OCI-LY3 (cell line): ENCODE results near the gene RECK.

Experiments
- H2AFZ ChIP-seq: fragments of 200-600, 300-600 bp; shearing (Covaris generic); 2 replicates; pipeline ENCODE4 v1.6.0; 2014; ENCODE audit warnings: antibody characterized with exemption, low read depth, low read length
- H3K27ac ChIP-seq: fragments of 200-600, 300-600 bp; sonication (generic); 2 replicates; pipeline ENCODE4 v1.5.1; 2014; ENCODE audit warnings: mild to moderate bottlenecking, low read length, moderate library complexity, mixed read lengths
- H3K27me3 ChIP-seq: fragments of 200-600, 300-600 bp; sonication (generic); 2 replicates; pipeline ENCODE4 v1.6.1; 2014; ENCODE audit warnings: low read depth, low read length, mixed read lengths
- H3K36me3 ChIP-seq: fragments of 200-600, 300-600 bp; sonication (generic); replicated peaks from 2 replicates; pipeline ENCODE3; 2014; ENCODE audit warnings: low read depth, low read length, mixed read lengths
- H3K4me1 ChIP-seq: fragments of 300-600, 200-600 bp; sonication (generic); 2 replicates; pipeline ENCODE4 v1.6.1; 2014; ENCODE audit warnings: low read length, mixed read lengths
- H3K4me2 ChIP-seq: fragments of 200-600, 300-600 bp; sonication (generic); 2 replicates; pipeline ENCODE4 v1.6.1; 2014; ENCODE audit warnings: low read length, mixed read lengths
- H3K4me3 ChIP-seq: fragments of 300-600, 200-600 bp; sonication (generic); 2 replicates; pipeline ENCODE4 v1.5.1; 2014; ENCODE audit warnings: antibody characterized with exemption, mild to moderate bottlenecking, low read length, moderate library complexity
- H3K79me2 ChIP-seq: fragments of 300-600, 200-600 bp; shearing (Covaris generic); 2 replicates; pipeline ENCODE4 v1.6.1; 2014; ENCODE audit warnings: mild to moderate bottlenecking, low read length, mixed read lengths
- H3K9ac ChIP-seq: fragments of 300-600, 200-600 bp; shearing (Covaris generic); 2 replicates; pipeline ENCODE4 v1.6.0; 2014; ENCODE audit warnings: mild to moderate bottlenecking, low read length, moderate library complexity
- H3K9me3 ChIP-seq: fragments of 200-600, 300-600 bp; shearing (Covaris generic); 2 replicates; pipeline ENCODE4 v1.6.1; 2014; ENCODE audit warnings: low read length, mixed read lengths; ENCODE audit not compliant: insufficient read depth
- H4K20me1 ChIP-seq: fragments of 200-600, 300-600 bp; sonication (generic); 2 replicates; pipeline ENCODE4 v1.6.1; 2016; ENCODE audit warnings: low read length, mixed read lengths; ENCODE audit not compliant: insufficient read depth
- CTCF ChIP-seq: fragments of 200-600, 300-600 bp; sonication (generic); IDR thresholded peaks from 2 replicates; pipeline ENCODE4 v1.5.1; 2014; ENCODE audit warnings: antibody characterized with exemption, low read length, low read depth
- EZH2phosphoT487 ChIP-seq: fragments of 200-600 bp; shearing (Covaris generic); IDR thresholded peaks from 2 replicates; pipeline ENCODE4 v1.6.1; 2018; ENCODE audit warnings: antibody characterized with exemption, mixed run types, low read depth

Gene RECK

GRCh38 chr9:36121971-36122370 lies 85.3 kb downstream of the RECK start:
- H3K79me2 ChIP-seq: no peaks in the 10 kb centered on the region
- TF ChIP-seq CTCF: no peak
- TF ChIP-seq EZH2phosphoT487: no peak
- H3K9ac ChIP-seq: no peak overlapping the region
- no peaks in the 10 kb centered on the region for H3K36me3 ChIP-seq
- H2AFZ ChIP-seq: no peak overlapping the region
- no peaks in the 10 kb centered on the region for H4K20me1 ChIP-seq
- no peak overlapping the region for H3K27ac ChIP-seq
- no peaks in the 10 kb centered on the region for H3K9me3 ChIP-seq
- no peak overlapping the region for H3K4me3 ChIP-seq
- H3K4me1 ChIP-seq: no peaks in the 10 kb centered on the region
- H3K4me2 ChIP-seq: no peak overlapping the region
- no peaks in the 10 kb centered on the region for H3K27me3 ChIP-seq

GRCh38 chr9:36123515-36123914 lies 86.8 kb downstream of the RECK start:
- TF ChIP-seq CTCF (no peak), EZH2phosphoT487 (no peak)
- Histone ChIP-seq H3K27ac (no peak overlapping the region), H3K27me3 (no peaks in the 10 kb centered on the region), H3K9me3 (no peaks in the 10 kb centered on the region), H3K4me1 (no peaks in the 10 kb centered on the region), H3K4me3 (no peak overlapping the region), H3K9ac (no peak overlapping the region), H4K20me1 (no peaks in the 10 kb centered on the region), H3K36me3 (no peaks in the 10 kb centered on the region), H3K79me2 (no peaks in the 10 kb centered on the region), H2AFZ (no peak overlapping the region), H3K4me2 (no peak overlapping the region)

- no peaks in the 10 kb centered on the region for H3K27me3 ChIP-seq
- H2AFZ ChIP-seq: no peak overlapping the region
- H3K4me3 ChIP-seq: no peak overlapping the region
- H3K9me3 ChIP-seq: no peaks in the 10 kb centered on the region
- TF ChIP-seq CTCF: no peak
- TF ChIP-seq EZH2phosphoT487: no peak
- H3K79me2 ChIP-seq: no peaks in the 10 kb centered on the region
- H3K36me3 ChIP-seq: no peaks in the 10 kb centered on the region
- H3K4me2 ChIP-seq: no peak overlapping the region
- no peaks in the 10 kb centered on the region for H3K4me1 ChIP-seq
- no peak overlapping the region for H3K27ac ChIP-seq
- H4K20me1 ChIP-seq: no peaks in the 10 kb centered on the region
- H3K9ac ChIP-seq: no peak overlapping the region
These were observed 88.5 kb downstream of the RECK start for GRCh38 chr9:36125062-36125855.

GRCh38 chr9:36126016-36126730 lies 89.5 kb downstream of the RECK start:
- no peak overlapping the region for H3K4me3 ChIP-seq
- H3K9ac ChIP-seq: no peak overlapping the region
- no peaks in the 10 kb centered on the region for H3K36me3 ChIP-seq
- TF ChIP-seq EZH2phosphoT487: no peak
- TF ChIP-seq CTCF: no peak
- no peaks in the 10 kb centered on the region for H3K27me3 ChIP-seq
- no peaks in the 10 kb centered on the region for H3K9me3 ChIP-seq
- H3K4me1 ChIP-seq: no peaks in the 10 kb centered on the region
- H3K79me2 ChIP-seq: no peaks in the 10 kb centered on the region
- no peak overlapping the region for H2AFZ ChIP-seq
- H3K4me2 ChIP-seq: no peak overlapping the region
- no peak overlapping the region for H3K27ac ChIP-seq
- no peaks in the 10 kb centered on the region for H4K20me1 ChIP-seq
